GM19193 (cell line): Measurements from ENCODE around the gene CNR2.

Source experiments
- POLR2A ChIP-seq: IDR thresholded peaks from 4 replicates; pipeline ENCODE4 v1.6.1; 2011; ENCODE audit not compliant: insufficient read depth, insufficient read length; ENCODE audit errors: extremely low read depth

CNR2 gene

DNA sequence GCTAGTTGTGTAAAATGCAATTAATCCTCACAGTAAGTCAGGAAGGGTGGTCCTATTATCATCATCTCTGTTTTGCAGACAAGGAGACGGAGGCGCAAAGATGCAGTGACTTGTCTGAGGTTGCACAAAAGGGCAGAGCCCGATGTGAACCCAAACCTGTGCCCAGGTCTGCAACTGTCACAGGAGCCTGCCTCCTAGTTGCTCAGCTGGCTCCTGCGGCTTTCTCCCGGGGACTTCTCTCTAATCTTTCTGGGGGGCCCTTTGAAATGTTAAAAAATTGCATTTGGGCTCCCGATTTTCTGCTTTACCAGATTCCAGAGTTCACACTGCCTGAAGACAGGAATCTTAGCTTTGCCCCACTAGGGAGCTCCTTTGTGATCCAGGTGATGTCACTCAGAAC, 9.4 kb downstream of the CNR2 start:
- TF ChIP-seq POLR2A: no peak

DNA sequence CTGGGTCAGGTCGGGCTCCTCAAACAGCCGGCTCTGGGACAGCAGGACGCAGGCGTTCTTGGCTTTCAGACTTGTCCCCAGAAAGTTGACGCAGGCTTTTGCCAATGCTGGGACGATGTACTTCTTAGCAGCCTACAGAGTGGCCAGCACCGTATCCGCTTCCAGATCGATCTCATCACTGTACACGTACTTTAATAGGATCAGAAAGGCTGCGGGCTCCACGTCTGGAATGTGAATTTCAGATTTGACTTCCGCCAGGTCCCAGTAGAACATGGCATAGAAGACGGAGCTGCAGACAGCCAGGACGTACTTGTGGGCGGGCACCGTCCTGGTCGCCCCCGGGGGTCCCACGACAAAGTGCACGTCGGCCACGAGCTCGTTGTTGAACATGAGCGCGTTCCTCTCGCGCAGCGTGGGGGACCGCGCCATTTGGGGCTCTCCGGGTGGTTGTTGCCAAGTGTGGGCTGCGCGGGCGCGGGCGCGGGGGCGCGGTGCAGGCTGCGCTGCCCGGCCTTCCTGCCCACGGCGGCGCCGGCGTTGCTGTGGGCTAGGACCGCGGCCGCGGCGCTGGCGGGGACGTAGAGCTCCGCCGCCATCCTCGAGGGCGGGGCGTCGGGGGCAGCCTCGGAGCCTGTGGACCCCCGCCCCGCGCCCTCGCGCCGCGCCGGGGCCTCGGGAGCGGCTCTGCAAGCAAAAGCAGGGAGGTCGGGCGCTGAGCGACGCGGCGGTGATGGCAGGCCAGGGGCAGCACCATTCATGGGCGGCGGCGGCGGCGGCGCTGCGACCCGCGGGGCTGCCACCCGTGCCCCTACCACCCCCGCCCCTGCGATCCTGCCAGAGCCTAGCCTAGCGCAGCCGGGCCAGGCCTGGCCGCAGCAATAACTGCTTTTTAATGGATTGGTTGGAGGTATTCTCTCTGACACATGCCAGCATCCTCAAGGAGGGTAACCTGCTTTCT, 10.6 kb downstream of the CNR2 start:
- TF ChIP-seq POLR2A: no peak

DNA sequence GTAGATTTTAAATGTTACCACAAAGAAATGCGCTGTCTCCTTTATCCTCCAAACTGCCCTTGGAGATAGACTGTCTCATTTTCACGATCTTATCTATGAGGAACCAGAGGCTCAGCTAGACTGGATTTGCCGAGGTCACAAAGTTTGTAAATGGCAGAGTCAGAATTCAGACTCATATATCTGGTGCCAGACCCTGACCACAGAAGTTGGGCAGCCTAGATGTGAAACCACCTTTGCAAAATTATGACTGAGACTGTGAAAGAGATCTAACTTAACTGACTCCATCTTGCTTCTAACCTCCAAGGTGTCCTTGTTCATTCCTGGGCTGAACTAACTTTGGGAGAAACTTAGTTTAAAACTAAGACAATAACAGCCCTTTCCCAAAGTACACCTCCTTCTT, 14.1 kb downstream of the CNR2 start:
- no peak for TF ChIP-seq POLR2A

DNA sequence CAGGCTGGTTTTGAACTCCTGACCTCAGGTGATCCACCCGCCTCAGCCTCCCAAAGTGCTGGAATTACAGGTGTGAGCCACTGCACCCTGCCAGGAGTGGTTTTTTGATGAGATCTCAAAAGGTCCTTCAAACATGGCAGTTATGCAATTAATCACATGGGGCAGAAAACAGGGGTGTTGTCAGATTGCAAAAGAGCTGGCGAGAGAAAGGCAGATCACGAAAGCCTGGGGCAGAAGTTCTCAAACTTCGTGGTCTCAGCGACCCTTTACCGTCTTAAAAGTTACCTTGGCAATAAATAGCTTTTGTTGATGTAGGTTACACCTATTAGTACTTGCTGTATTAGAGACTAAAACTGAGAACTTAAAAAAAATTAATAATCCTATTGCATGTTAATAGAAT, 16.1 kb downstream of the CNR2 start:
- TF ChIP-seq POLR2A: no peak

DNA sequence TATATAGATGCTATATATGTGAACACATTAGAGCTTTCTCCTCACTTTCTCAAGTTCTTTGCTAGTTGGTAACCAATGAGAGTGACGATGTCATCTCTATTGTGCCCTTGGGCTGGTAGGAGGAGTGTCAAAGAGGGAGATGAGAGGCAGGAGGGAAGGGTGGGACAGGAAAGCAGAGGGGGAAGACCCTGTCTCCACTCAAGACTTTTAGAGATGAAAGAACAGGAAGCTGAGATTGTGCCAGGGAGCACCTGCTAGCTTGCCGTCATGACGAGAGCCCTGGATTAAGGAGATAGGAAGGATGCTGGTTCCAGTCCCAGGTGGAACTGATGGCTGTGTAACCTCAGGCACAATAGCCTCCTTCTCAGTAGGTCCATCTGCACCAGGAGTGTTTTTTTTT, 16.7 kb downstream of the CNR2 start:
- TF ChIP-seq POLR2A: no peak

DNA sequence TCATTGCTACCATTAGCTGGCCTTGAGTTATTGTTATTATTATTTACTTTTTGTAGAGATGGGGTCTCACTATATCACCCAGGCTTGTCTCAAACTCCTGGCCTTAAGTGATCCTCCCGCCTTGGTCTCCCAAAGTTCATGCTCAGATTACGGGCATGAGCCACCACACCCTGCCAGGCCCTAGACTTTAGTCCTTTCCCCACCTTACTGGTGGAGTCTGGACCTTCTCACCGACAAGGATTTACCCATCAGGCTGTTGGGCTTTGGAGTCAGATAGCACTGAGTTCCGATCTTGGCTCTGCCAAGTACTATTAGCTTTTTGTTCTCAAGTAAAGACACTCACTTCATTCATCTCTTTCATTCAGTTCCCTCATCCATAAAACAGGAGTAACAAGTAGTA, 17.2 kb downstream of the CNR2 start:
- no peak for TF ChIP-seq POLR2A

DNA sequence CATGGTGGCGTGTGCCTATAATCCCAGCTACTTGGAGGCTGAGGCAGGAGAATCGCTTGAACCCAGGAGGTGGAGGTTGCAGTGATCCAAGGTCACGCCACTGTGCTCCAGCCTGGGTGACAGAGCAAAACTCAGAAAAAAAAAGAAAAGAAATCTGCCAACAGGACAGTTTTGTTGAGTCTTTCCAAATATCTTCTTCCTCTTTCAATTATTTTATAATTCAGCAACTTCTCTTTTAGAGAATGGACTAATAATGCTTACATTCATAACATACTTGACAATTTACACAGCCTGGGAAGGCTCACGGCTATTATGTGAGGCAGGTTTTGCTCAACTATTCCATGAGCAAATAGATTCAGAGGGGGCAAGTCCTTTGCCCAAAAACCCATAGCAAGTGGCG, 18.1 kb downstream of the CNR2 start:
- TF ChIP-seq POLR2A: no peak

DNA sequence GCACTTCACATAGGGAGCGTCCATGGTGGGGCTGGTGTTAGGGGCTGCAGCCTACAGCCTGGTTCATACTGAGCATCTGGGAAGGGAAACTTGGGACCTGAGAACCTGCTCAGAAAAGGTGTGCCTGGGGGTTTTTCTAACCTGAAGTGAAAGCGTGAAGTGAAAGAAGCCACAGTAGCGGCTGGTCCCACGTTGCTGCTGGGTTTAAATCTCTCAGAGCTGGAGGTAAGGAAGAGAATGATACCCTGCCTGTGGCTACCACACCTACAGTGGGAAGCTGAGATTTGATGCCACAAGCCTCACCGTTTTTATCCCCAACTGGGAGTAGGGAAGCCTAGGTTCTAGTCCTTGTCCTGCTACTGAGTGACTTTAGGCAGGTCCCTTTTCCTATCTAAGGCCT, 24.1 kb downstream of the CNR2 start:
- TF ChIP-seq POLR2A: no peak

DNA sequence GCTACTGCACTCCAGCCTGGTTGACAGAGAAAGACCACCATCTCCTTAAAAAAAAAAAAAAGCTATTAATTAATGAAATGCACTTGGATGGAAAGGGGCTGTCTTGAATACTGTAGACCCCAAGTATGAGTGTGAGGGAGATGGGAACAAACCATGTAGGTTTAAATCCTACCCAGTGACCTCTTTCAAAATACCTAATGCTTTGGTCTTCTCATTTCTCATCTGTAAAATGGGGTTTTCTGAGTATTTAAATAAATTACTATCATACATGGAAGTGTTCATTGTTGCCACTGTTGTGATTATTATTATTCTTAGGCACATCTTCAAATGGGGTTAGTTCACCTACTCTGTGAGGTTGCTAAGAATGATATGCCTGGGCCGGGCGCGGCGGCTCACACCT, 27.9 kb downstream of the CNR2 start:
- TF ChIP-seq POLR2A: no peak

DNA sequence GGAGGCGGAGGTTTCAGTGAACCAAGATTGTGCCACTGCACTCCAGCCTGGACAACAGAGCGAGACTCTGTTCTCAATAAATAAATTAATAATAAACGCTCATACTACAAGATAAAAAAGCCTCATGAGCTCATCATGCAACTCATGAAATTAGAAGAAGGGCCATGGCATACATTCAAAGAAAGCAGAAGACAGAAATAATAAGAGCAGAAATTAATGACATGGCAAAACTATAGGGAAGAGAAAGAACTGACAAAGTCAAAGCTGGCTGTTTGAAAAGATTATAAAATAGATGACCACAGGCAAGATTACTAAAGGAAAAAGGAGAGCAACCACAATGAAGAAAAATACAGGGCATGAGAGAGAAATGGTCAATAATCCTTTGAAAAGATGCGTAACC, 30.4 kb downstream of the CNR2 start:
- no peak for TF ChIP-seq POLR2A

DNA sequence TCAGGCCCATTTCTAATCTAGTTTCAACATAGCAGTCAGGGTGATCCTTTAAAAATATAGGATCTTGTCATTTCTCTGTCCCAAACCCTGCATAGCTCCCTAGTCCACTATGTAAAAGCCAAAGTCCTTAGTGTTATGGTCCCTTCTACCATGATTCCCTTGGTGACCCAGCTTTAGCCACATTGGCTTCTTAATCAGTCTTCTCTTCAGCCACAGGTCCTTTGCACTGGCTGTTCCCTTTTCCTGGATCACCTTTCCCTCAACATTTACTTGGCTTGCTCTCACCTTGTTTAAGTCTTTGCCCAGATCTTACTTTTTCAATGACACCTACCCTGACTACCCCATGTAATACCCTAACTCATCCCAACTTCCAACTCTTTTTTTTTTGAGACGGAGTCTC, 33.4 kb downstream of the CNR2 start:
- no peak for TF ChIP-seq POLR2A

DNA sequence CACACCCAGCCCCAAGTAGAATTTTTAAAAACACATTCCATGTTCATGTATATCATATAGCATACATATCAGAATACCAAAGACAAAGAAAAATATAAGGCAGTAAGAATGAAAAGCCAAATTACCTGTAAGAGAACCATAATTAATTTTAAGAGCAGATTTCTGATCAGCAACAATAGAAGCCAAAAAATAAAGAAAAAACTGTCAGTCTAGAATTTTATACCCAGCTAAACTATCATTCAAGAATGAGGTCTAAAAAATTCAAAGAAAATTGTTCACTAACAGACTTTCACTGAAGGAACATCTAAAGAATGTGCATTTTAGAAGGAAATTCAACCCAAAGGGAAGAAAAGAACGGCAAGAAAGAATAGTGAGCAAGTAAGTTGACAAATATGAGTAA, 34.5 kb downstream of the CNR2 start:
- TF ChIP-seq POLR2A: no peak

DNA sequence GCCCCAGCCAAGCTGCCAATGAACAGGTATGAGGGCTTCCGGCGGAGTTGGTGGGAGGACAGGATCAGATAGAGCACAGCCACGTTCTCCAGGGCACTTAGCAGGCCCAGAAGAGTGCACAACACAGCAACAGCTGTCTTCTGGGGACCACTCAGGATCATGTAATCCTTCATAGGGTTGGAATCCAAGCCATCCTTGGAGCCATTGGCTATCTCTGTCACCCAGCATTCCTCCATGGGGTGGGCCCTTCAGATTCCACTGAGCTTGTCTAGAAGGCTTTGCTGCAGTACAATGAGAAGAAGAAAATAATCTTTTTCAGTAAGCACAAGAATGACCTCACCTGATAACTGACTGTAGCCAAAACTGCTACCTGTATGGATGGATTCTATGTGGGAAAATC, 37.8 kb downstream of the CNR2 start:
- TF ChIP-seq POLR2A: no peak

DNA sequence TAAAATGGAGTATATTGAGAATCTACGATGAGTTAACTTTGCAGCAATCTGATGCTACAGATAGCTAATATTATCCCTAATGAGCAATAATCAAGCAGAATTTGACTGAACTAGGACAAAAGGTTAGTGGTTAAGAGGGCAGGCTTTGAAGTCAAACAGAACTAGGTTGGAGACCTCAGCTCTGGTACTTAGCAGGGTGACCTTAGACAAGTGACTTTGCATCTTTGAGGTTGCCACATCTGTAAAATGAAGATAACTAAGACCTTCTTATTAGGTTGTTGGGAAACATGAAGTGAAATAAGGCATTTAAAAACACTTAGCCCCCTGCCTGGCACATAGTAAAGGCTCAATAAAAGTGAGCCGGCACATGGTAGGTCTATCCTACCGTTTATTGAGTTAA, 40.7 kb downstream of the CNR2 start:
- no peak for TF ChIP-seq POLR2A

DNA sequence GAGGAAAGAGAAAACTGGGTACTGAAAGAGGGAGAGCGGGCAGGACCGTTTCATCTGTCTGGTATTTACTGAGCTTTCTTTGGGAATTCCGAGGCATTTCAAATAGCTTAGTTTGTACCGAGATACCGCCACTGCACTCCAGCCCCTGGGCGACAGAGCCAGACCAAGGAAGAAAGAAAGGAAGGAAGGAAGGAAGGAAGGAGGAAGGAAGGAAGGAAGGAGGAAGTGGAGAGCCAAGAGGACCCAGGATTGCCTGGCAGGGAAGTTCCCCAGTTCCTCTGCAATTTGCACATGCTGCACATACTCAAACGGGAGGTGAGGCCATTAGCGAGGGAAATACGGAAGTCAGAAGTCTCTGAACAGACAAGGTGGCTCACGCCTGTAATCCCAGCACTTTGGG, 44.1 kb downstream of the CNR2 start:
- no peak for TF ChIP-seq POLR2A

DNA sequence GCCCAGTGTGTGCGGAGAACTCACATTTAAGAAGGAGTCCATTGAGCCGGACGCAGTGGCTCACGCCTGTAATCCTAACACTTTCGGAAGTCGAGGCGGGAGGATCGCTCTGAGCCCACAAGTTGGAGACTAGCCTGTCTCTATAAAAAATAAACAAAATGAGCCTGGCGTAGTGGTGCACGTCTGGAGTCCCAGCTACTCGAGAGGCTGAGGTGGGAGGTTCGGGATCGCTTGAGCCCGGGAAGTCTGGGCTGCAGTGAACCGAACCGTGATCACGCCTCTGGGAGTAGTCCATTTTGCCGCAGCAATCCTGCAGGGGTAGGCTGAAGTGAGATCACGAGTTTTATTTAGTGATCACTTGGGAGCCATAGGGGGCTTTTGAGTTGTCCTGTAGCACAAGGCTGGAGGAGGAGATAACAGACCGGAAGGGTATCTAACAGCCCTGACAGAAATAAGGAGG, 44.6 kb downstream of the CNR2 start:
- no peak for TF ChIP-seq POLR2A
